ENCODE measurements around the gene HLA-DOB. TPM values are rescaled to one million over a fixed set of nuclear protein-coding genes. Genes with fewer than 3 reads are reported as not detected.
A peak's percentile ranks its signal among the peaks of the same experiment; 100 is the strongest.

The HLA-DOB gene
- polyA plus RNA-seq, 1 donor from 2014 or later = not detected

DNA sequence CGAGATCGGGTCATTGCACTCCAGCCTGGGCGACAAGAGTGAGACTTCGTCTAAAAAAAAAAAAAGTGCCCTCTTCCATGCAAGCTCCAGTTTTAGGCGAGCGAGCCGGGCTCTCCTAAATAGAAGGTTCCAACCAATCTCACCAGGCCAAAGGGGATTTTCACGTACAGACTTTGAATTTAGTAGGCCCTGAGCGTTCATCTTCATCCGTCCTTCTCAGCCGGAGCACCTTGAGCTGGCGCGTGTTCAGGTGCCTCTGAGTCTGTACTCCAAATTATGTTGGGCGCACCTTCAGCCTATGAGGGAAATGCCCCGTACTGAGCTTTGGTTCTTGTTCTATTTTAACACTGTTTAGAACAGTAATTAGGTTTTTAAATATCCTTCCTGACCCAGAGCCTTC, 22.6 kb upstream of the HLA-DOB start:
- Histone ChIP-seq H3K4me3 (ENCODE audit: low read length) (no peak overlapping the region), H3K9me2 (ENCODE audit: insufficient read depth, low read length) (no peaks in the 10 kb centered on the region), H3K9me3 (ENCODE audit: low read length) (no peaks in the 10 kb centered on the region), H3K9ac (ENCODE audit: low read length) (no peak overlapping the region), H3K4me2 (ENCODE audit: low read length) (no peak overlapping the region), H3F3A (ENCODE audit: insufficient read depth, low read length, poor library complexity, severe bottlenecking) (no peaks in the 10 kb centered on the region), H3K79me2 (replicated peaks; ENCODE audit: insufficient read depth, low read length) (no peaks in the 10 kb centered on the region), H2AFZ (ENCODE audit: low read depth, low read length) (no peak overlapping the region), H3K27me3 (ENCODE audit: insufficient read depth, low read depth, low read length) (peaks cover 27% of the 10 kb centered on the region), H3K36me3 (ENCODE audit: insufficient read depth, low read length) (no peaks in the 10 kb centered on the region), H4K20me1 (ENCODE audit: insufficient read depth) (no peaks in the 10 kb centered on the region), H3K27ac (ENCODE audit: low read length) (no peak overlapping the region)
- TF ChIP-seq MXI1 (conservative IDR thresholded peaks at IDR 0.05; ENCODE audit: poor library complexity, severe bottlenecking) = no peak
- no peak for TF ChIP-seq RAD21 (conservative IDR thresholded peaks at IDR 0.05)
- TF ChIP-seq EP300 (conservative IDR thresholded peaks at IDR 0.05; ENCODE audit: poor library complexity, severe bottlenecking) = no peak
- TF ChIP-seq, protein P1, sequence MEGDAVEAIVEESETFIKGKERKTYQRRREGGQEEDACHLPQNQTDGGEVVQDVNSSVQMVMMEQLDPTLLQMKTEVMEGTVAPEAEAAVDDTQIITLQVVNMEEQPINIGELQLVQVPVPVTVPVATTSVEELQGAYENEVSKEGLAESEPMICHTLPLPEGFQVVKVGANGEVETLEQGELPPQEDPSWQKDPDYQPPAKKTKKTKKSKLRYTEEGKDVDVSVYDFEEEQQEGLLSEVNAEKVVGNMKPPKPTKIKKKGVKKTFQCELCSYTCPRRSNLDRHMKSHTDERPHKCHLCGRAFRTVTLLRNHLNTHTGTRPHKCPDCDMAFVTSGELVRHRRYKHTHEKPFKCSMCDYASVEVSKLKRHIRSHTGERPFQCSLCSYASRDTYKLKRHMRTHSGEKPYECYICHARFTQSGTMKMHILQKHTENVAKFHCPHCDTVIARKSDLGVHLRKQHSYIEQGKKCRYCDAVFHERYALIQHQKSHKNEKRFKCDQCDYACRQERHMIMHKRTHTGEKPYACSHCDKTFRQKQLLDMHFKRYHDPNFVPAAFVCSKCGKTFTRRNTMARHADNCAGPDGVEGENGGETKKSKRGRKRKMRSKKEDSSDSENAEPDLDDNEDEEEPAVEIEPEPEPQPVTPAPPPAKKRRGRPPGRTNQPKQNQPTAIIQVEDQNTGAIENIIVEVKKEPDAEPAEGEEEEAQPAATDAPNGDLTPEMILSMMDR (IDR thresholded peaks at IDR 0.05; ENCODE audit: poor library complexity, severe bottlenecking) = no peak
- TF ChIP-seq SMC3 (conservative IDR thresholded peaks at IDR 0.05; ENCODE audit: poor library complexity) = no peak
- TF ChIP-seq TAF1 (IDR thresholded peaks at IDR 0.05; ENCODE audit: low read depth) = no peak

DNA sequence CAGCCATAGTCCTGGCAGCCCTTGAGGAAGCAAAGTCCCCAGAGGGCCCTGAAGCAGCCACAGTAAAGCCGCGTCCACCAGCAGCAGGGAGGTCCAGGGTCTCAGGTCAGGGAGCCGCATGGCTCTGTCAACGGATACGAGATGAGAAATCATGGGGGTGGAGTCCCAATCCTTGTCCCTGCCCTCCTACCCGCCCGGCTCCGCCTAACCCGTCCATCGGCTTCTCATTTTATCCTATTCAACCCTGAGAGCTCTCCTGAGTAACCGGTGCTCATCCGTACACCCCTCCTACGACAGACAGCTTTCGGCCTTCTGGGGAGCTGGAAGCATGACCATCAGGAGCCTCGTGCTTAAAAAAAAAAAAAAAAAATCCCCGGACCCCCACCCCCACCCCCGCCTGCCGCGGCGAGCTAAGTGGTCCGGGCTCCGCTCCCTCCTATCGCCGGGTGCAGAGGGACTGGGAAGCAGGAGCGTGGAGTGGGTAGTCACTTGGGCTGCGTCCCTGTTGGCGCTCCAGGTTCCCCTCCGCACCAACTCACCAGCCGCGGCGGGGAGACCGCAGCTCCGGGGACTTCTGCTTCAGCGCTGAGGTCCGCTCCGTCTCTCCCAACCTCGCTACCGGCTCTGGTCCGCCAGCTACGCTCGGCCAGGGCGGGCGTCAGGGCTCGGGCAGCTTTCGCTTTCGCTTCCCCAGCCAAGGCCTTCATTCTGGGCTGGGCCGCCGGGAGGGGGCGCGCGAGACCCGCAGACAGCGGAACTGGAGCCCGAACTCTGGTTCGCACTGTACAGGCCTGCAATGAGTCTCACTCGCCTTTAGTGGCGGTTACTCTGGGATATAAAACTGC, 21.5 kb upstream of the HLA-DOB start, which contains the start of gene TAP2:
Gene TAP2, minus strand, starts transcription at position 626 of the 845 bp plus-strand sequence. Its CDS starts 506 bp downstream, at position 120.
- TF ChIP-seq MXI1 (conservative IDR thresholded peaks at IDR 0.05; ENCODE audit: poor library complexity, severe bottlenecking) (peak; percentile 33), SMC3 (conservative IDR thresholded peaks at IDR 0.05; ENCODE audit: poor library complexity) (peak; percentile 86), POLR2AphosphoS5 (IDR thresholded peaks at IDR 0.05) (no peak), TAF1 (IDR thresholded peaks at IDR 0.05; ENCODE audit: low read depth) (no peak), RAD21 (conservative IDR thresholded peaks at IDR 0.05) (peak; percentile 80), EP300 (conservative IDR thresholded peaks at IDR 0.05; ENCODE audit: poor library complexity, severe bottlenecking) (no peak), EZH2 (IDR thresholded peaks at IDR 0.05; ENCODE audit: borderline replicate concordance, insufficient read depth, low read length, poor library complexity, severe bottlenecking) (no peak)
- TF ChIP-seq, protein P2, sequence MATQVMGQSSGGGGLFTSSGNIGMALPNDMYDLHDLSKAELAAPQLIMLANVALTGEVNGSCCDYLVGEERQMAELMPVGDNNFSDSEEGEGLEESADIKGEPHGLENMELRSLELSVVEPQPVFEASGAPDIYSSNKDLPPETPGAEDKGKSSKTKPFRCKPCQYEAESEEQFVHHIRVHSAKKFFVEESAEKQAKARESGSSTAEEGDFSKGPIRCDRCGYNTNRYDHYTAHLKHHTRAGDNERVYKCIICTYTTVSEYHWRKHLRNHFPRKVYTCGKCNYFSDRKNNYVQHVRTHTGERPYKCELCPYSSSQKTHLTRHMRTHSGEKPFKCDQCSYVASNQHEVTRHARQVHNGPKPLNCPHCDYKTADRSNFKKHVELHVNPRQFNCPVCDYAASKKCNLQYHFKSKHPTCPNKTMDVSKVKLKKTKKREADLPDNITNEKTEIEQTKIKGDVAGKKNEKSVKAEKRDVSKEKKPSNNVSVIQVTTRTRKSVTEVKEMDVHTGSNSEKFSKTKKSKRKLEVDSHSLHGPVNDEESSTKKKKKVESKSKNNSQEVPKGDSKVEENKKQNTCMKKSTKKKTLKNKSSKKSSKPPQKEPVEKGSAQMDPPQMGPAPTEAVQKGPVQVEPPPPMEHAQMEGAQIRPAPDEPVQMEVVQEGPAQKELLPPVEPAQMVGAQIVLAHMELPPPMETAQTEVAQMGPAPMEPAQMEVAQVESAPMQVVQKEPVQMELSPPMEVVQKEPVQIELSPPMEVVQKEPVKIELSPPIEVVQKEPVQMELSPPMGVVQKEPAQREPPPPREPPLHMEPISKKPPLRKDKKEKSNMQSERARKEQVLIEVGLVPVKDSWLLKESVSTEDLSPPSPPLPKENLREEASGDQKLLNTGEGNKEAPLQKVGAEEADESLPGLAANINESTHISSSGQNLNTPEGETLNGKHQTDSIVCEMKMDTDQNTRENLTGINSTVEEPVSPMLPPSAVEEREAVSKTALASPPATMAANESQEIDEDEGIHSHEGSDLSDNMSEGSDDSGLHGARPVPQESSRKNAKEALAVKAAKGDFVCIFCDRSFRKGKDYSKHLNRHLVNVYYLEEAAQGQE (IDR thresholded peaks at IDR 0.05; ENCODE audit: borderline replicate concordance) = peak; percentile 35
- TF ChIP-seq, protein P1 (IDR thresholded peaks at IDR 0.05; ENCODE audit: poor library complexity, severe bottlenecking) = peak; percentile 97
- no peaks in the 10 kb centered on the region for H3K9me2 ChIP-seq (ENCODE audit: insufficient read depth, low read length)
- no peaks in the 10 kb centered on the region for H3F3A ChIP-seq (ENCODE audit: insufficient read depth, low read length, poor library complexity, severe bottlenecking)
- peak within 1 kb of the TSS; percentile 74 for H3K4me3 ChIP-seq (ENCODE audit: low read length)
- H4K20me1 ChIP-seq (ENCODE audit: insufficient read depth) = no peaks in the 10 kb centered on the region
- H3K27ac ChIP-seq (ENCODE audit: low read length) = peak within 1 kb of the TSS; percentile 31
- H3K9me3 ChIP-seq (ENCODE audit: low read length) = no peaks in the 10 kb centered on the region
- peak within 1 kb of the TSS; percentile 25 for H2AFZ ChIP-seq (ENCODE audit: low read depth, low read length)
- H3K79me2 ChIP-seq (replicated peaks; ENCODE audit: insufficient read depth, low read length) = no peaks in the 10 kb centered on the region
- H3K9ac ChIP-seq (ENCODE audit: low read length) = peak within 1 kb of the TSS; percentile 66
- H3K27me3 ChIP-seq (ENCODE audit: insufficient read depth, low read depth, low read length) = peaks cover 17% of the 10 kb centered on the region
- no peaks in the 10 kb centered on the region for H3K36me3 ChIP-seq (ENCODE audit: insufficient read depth, low read length)
- no peak within 1 kb of the TSS for H3K4me2 ChIP-seq (ENCODE audit: low read length)

Data from neural cell (in vitro differentiated cells).